SU-DHL-6 (cell line): ENCODE measurements around the gene SPEF1.
A peak's percentile ranks its signal among the peaks of the same experiment; 100 is the strongest.

ENCODE experiments used
- H2AFZ ChIP-seq: fragments of 200-600 bp; sonication (generic); 2 replicates; pipeline ENCODE4 v1.6.1; 2014; ENCODE audit warnings: low read depth, mild to moderate bottlenecking, moderate library complexity, mixed read lengths, antibody characterized with exemption, low read length; ENCODE audit not compliant: severe bottlenecking
- H3F3A ChIP-seq: fragments of 200-600 bp; shearing (Covaris generic); 2 replicates; pipeline ENCODE4 v1.6.0; 2016; ENCODE audit warnings: antibody characterized with exemption, mild to moderate bottlenecking; ENCODE audit not compliant: insufficient read depth
- H3K27ac ChIP-seq: fragments of 200-600 bp; sonication (generic); 2 replicates; pipeline ENCODE4 v1.5.1; 2016; ENCODE audit warnings: low read depth, mild to moderate bottlenecking, low read length, moderate library complexity, mixed read lengths
- H3K27me3 ChIP-seq: fragments of 200-600 bp; sonication (generic), shearing (Covaris generic); 2 replicates; pipeline ENCODE4 v1.6.0; 2014; ENCODE audit warnings: mild to moderate bottlenecking, low read length
- H3K36me3 ChIP-seq: fragments of 200-600 bp; sonication (generic); 2 replicates; pipeline ENCODE4 v1.6.1; 2014; ENCODE audit warnings: mild to moderate bottlenecking, low read length, mixed read lengths
- H3K4me2 ChIP-seq: fragments of 300-600, 200-600 bp; shearing (Covaris generic), sonication (generic); 2 replicates; pipeline ENCODE4 v1.6.0; 2014; ENCODE audit warnings: low read length, low read depth, mild to moderate bottlenecking; ENCODE audit not compliant: poor library complexity, severe bottlenecking
- H3K4me3 ChIP-seq: fragments of 200-600 bp; sonication (generic); 2 replicates; pipeline ENCODE4 v1.5.1; 2014; ENCODE audit warnings: antibody characterized with exemption, low read length, mild to moderate bottlenecking, mixed read lengths; ENCODE audit not compliant: insufficient read depth, poor library complexity, severe bottlenecking
- H3K79me2 ChIP-seq: fragments of 200-600 bp; sonication (generic); 2 replicates; pipeline ENCODE4 v1.6.1; 2014; ENCODE audit warnings: mild to moderate bottlenecking, low read length, moderate library complexity; ENCODE audit not compliant: insufficient read depth
- H3K9ac ChIP-seq: fragments of 200-600 bp; sonication (generic); 2 replicates; pipeline ENCODE4 v1.7.0; 2014; ENCODE audit warnings: mild to moderate bottlenecking, low read length
- H3K9me2 ChIP-seq: fragments of 200-600 bp; sonication (generic); replicated peaks from 2 replicates; pipeline ENCODE4 v1.6.1; 2014; ENCODE audit warnings: low read length; ENCODE audit not compliant: insufficient read depth
- H3K9me3 ChIP-seq: fragments of 200-600 bp; sonication (generic); 2 replicates; pipeline ENCODE4 v1.6.1; 2014; ENCODE audit warnings: low read length, mixed read lengths; ENCODE audit not compliant: insufficient read depth
- H4K20me1 ChIP-seq: fragments of 200-600 bp; sonication (generic); 2 replicates; pipeline ENCODE4 v1.6.1; 2014; ENCODE audit warnings: low read depth, mild to moderate bottlenecking, antibody characterized with exemption, low read length, moderate library complexity, mixed read lengths
- CTCF ChIP-seq: fragments of 200-600 bp; sonication (generic); IDR thresholded peaks from one replicate; pipeline ENCODE4 v1.5.1; 2017; ENCODE audit warnings: antibody characterized with exemption, mild to moderate bottlenecking, low read length, moderate library complexity; ENCODE audit not compliant: insufficient read depth, poor library complexity, severe bottlenecking
- EZH2phosphoT487 ChIP-seq: fragments of 200-600 bp; sonication (generic), shearing (Covaris generic); conservative IDR thresholded peaks from 2 replicates; pipeline ENCODE4 v1.6.1; 2018; ENCODE audit warnings: mild to moderate bottlenecking, antibody characterized with exemption, low read length, moderate library complexity, mixed read lengths

SPEF1 gene

GRCh38 chr20:3777381-3777715 lies 3.9 kb downstream of the SPEF1 start:
- H3K79me2 ChIP-seq = no peaks in the 10 kb centered on the region
- no peaks in the 10 kb centered on the region for H4K20me1 ChIP-seq
- H3K27ac ChIP-seq = no peak overlapping the region
- TF ChIP-seq CTCF = no peak
- TF ChIP-seq EZH2phosphoT487 = no peak
- H3K4me3 ChIP-seq = no peak overlapping the region
- H3K4me2 ChIP-seq = peak overlapping the region; percentile 15
- H3K36me3 ChIP-seq = no peaks in the 10 kb centered on the region
- H3F3A ChIP-seq = peaks cover 3% of the 10 kb centered on the region; the same call in 1 of the 2 replicates
- H3K9me3 ChIP-seq = no peaks in the 10 kb centered on the region
- H2AFZ ChIP-seq = peak overlapping the region; percentile 0
- no peaks in the 10 kb centered on the region for H3K27me3 ChIP-seq
- H3K9ac ChIP-seq = no peak overlapping the region
- no peaks in the 10 kb centered on the region for H3K9me2 ChIP-seq

- no peaks in the 10 kb centered on the region for H3K9me2 ChIP-seq
- H4K20me1 ChIP-seq = no peaks in the 10 kb centered on the region
- no peaks in the 10 kb centered on the region for H3K9me3 ChIP-seq
- no peak overlapping the region for H2AFZ ChIP-seq
- no peaks in the 10 kb centered on the region for H3K27me3 ChIP-seq
- no peak overlapping the region for H3K4me2 ChIP-seq
- H3K27ac ChIP-seq = no peak overlapping the region
- no peaks in the 10 kb centered on the region for H3K36me3 ChIP-seq
- H3K79me2 ChIP-seq = no peaks in the 10 kb centered on the region
- H3K9ac ChIP-seq = no peak overlapping the region
- H3F3A ChIP-seq = no peaks in the 10 kb centered on the region
- no peak overlapping the region for H3K4me3 ChIP-seq
- TF ChIP-seq EZH2phosphoT487 (no peak), CTCF (no peak)
Measured at GRCh38 chr20:3775457-3776108, 5.7 kb downstream of the SPEF1 start.

GRCh38 chr20:3771552-3772058 lies 9.6 kb downstream of the SPEF1 start:
- H2AFZ ChIP-seq = no peak overlapping the region
- no peak overlapping the region for H3K4me3 ChIP-seq
- H3K36me3 ChIP-seq = no peaks in the 10 kb centered on the region
- H3K9me3 ChIP-seq = no peaks in the 10 kb centered on the region
- no peaks in the 10 kb centered on the region for H3K9me2 ChIP-seq
- peaks cover 9% of the 10 kb centered on the region for H3K79me2 ChIP-seq
- H3K9ac ChIP-seq = no peak overlapping the region
- no peaks in the 10 kb centered on the region for H4K20me1 ChIP-seq
- no peaks in the 10 kb centered on the region for H3K27me3 ChIP-seq
- peaks cover 7% of the 10 kb centered on the region; the same call in 1 of the 2 replicates for H3F3A ChIP-seq
- TF ChIP-seq CTCF (no peak), EZH2phosphoT487 (no peak)
- H3K4me2 ChIP-seq = no peak overlapping the region
- no peak overlapping the region for H3K27ac ChIP-seq
